HFFc6 (cell line): ENCODE results near the gene SSPN. TPM values are rescaled to one million over a fixed set of nuclear protein-coding genes. Genes with fewer than 3 reads are reported as not detected.
"Not testable (repeated sequence)": the region's sequence is repeated elsewhere in the genome, so short reads cannot be mapped to it uniquely, and the experiment has no call there.

Experiments used
- DNase-seq: peaks from one replicate; pipeline ENCODE4 v3.0.0-alpha.2; 2018
- H3K27ac Mint-ChIP-seq: 2 replicates; pipeline ENCODE4 v1.8.0; 2020; ENCODE audit warnings: mild to moderate bottlenecking, mixed read lengths
- H3K27me3 Mint-ChIP-seq: 2 replicates; pipeline ENCODE4 v1.8.0; 2021; ENCODE audit warnings: mild to moderate bottlenecking, moderate library complexity, mixed read lengths; ENCODE audit not compliant: insufficient read depth
- H3K36me3 Mint-ChIP-seq: 2 replicates; pipeline ENCODE4 v1.8.0; 2021; ENCODE audit warnings: low read depth, mixed read lengths
- H3K4me1 Mint-ChIP-seq: 2 replicates; pipeline ENCODE4 v1.8.0; 2020; ENCODE audit warnings: low read depth, mixed read lengths
- H3K4me3 Mint-ChIP-seq: 2 replicates; pipeline ENCODE4 v1.8.0; 2020; ENCODE audit warnings: mild to moderate bottlenecking, moderate library complexity, mixed read lengths
- H3K9me3 Mint-ChIP-seq: 2 replicates; pipeline ENCODE4 v1.8.0; 2020; ENCODE audit warnings: mild to moderate bottlenecking, mixed read lengths
- CTCF ChIP-seq: fragments of 200-600 bp; sonication (generic); IDR thresholded peaks from 2 replicates; pipeline ENCODE4 v1.5.0; 2021; ENCODE audit warnings: antibody characterized with exemption, mild to moderate bottlenecking
- total RNA-seq, 6 experiments: library from RNA; stranded (reverse); fragmentation: NEBNext Ultra II Directional; extraction: Animal tissue kit (Norgen Biotek cat#: 25700); gene quantifications; 2 replicates in 1 of 6; 3 replicates in 5 of 6; pipeline ENCODE4 v1.2.3, GENCODE V29; 2021

SSPN gene
- total RNA-seq, 6 experiments from 2014 or later = 10.6 to 17.5 (median 15.4) TPM

- Mint-ChIP-seq H3K9me3 (no peaks in the 10 kb centered on the region), H3K36me3 (no peaks in the 10 kb centered on the region), H3K27me3 (no peaks in the 10 kb centered on the region; the same call in 1 of the 2 replicates), H3K27ac (no peak overlapping the region), H3K4me3 (no peak overlapping the region), H3K4me1 (peaks cover 21% of the 10 kb centered on the region)
- no peak for DNase-seq
- no peak for TF ChIP-seq CTCF
These were observed 34.5 kb downstream of the SSPN start for GRCh38 chr12:26229910-26230309.

- H3K36me3 Mint-ChIP-seq = no peaks in the 10 kb centered on the region
- H3K9me3 Mint-ChIP-seq = no peaks in the 10 kb centered on the region
- peaks cover 19% of the 10 kb centered on the region for H3K4me1 Mint-ChIP-seq
- DNase-seq = no peak
- H3K27me3 Mint-ChIP-seq = no peaks in the 10 kb centered on the region; the same call in 1 of the 2 replicates
- no peak overlapping the region for H3K27ac Mint-ChIP-seq
- no peak overlapping the region for H3K4me3 Mint-ChIP-seq
- TF ChIP-seq CTCF = no peak
These were observed 36.1 kb downstream of the SSPN start for GRCh38 chr12:26231470-26231869.

- TF ChIP-seq CTCF = no peak
- H3K4me3 Mint-ChIP-seq = no peak overlapping the region
- DNase-seq = no peak
- no peak overlapping the region for H3K27ac Mint-ChIP-seq
- H3K9me3 Mint-ChIP-seq = no peaks in the 10 kb centered on the region
- H3K36me3 Mint-ChIP-seq = no peaks in the 10 kb centered on the region
- H3K27me3 Mint-ChIP-seq = no peaks in the 10 kb centered on the region; the same call in 1 of the 2 replicates
- H3K4me1 Mint-ChIP-seq = peaks cover 16% of the 10 kb centered on the region
These were observed 36.5 kb downstream of the SSPN start for GRCh38 chr12:26231921-26232320.

GRCh38 chr12:26233631-26234030, 38.3 kb downstream of the SSPN start:
- Mint-ChIP-seq H3K9me3 (no peaks in the 10 kb centered on the region), H3K4me3 (no peak overlapping the region), H3K36me3 (no peaks in the 10 kb centered on the region), H3K27me3 (peaks cover 2% of the 10 kb centered on the region), H3K27ac (no peak overlapping the region), H3K4me1 (peaks cover 16% of the 10 kb centered on the region)
- peak; percentile 3 for DNase-seq
- no peak for TF ChIP-seq CTCF

GRCh38 chr12:26235465-26235864, 40.1 kb downstream of the SSPN start:
- not testable (repeated sequence) for H3K4me3 Mint-ChIP-seq, H3K36me3 Mint-ChIP-seq, H3K27ac Mint-ChIP-seq, DNase-seq, H3K27me3 Mint-ChIP-seq, H3K9me3 Mint-ChIP-seq
- peaks cover 34% of the 10 kb centered on the region for H3K4me1 Mint-ChIP-seq

GRCh38 chr12:26238341-26239121, 43.2 kb downstream of the SSPN start:
- Mint-ChIP-seq H3K27ac (peak overlapping the region; percentile 43; the same call in 1 of the 2 replicates), H3K36me3 (no peaks in the 10 kb centered on the region), H3K4me3 (0 out of 2 replicates have a peak overlapping the region, but pooled peaks have one; percentile 9), H3K27me3 (peaks cover 7% of the 10 kb centered on the region), H3K9me3 (no peaks in the 10 kb centered on the region), H3K4me1 (peaks cover 30% of the 10 kb centered on the region)
- no peak for TF ChIP-seq CTCF
- DNase-seq = no peak
